A673 (cell line): ENCODE measurements around the gene TNS1.

Source experiments
- CTCF ChIP-seq: fragments of 300-800, 200-600 bp; sonication (generic); conservative IDR thresholded peaks from 2 replicates; pipeline ENCODE4 v1.5.1; 2017; ENCODE audit warnings: low read depth, mild to moderate bottlenecking, antibody characterized with exemption, low read length, moderate library complexity, mixed read lengths
- EZH2 ChIP-seq: fragments of 200-600 bp; sonication (generic); IDR thresholded peaks from 2 replicates; pipeline ENCODE4 v1.6.1; 2017; ENCODE audit warnings: borderline replicate concordance, low read depth, mild to moderate bottlenecking, mixed read lengths, antibody characterized with exemption, low read length; ENCODE audit not compliant: poor library complexity, severe bottlenecking

GRCh38 chr2:217970206-217970605 lies 32.6 kb downstream of the TNS1 start:
- TF ChIP-seq CTCF: no peak
- no peak for TF ChIP-seq EZH2
